ENCODE measurements around the gene EFNA3. TPM values are rescaled to one million over a fixed set of nuclear protein-coding genes. Genes with fewer than 3 reads are reported as not detected.

Gene EFNA3
- total RNA-seq, 4 donors from 2014 or later, result 0.91 to 1.7 (median 1.7) TPM; not detected in 1

DNA sequence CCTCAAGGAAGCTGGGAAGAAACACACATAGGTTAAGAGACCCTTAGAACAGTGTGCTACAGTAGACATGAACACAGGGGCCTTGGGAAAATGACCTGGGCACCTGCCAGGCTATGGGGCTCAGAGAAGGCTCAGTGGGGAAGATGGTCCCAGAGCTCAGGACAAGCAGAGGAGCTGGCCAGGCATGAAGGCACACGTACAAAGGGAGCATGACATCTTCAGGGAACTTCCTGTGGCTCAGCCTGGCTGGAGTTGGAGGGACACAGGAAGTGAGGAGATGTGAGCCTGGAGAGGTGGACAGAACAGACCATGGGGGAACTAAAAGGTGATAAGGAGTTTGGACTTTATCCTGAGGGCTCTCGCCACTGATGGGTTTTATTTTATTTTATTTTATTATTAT, 53.2 kb downstream of the EFNA3 start:
- peak overlapping the region; percentile 85 to 97 (median 89) for H3K27ac ChIP-seq (replicated peaks in 1 of 4)
- WGBS, result 65% methylated on average over 2 of the region's 2 CpGs
- no peaks in the 10 kb centered on the region for H3K9me3 ChIP-seq
- TF ChIP-seq POLR2AphosphoS5 (IDR thresholded peaks at IDR 0.05) (no peak), POLR2A (IDR thresholded peaks at IDR 0.05; ENCODE audit: low read depth) (no peak), EP300 (IDR thresholded peaks at IDR 0.05) (no peak)
- TF ChIP-seq, protein P1, sequence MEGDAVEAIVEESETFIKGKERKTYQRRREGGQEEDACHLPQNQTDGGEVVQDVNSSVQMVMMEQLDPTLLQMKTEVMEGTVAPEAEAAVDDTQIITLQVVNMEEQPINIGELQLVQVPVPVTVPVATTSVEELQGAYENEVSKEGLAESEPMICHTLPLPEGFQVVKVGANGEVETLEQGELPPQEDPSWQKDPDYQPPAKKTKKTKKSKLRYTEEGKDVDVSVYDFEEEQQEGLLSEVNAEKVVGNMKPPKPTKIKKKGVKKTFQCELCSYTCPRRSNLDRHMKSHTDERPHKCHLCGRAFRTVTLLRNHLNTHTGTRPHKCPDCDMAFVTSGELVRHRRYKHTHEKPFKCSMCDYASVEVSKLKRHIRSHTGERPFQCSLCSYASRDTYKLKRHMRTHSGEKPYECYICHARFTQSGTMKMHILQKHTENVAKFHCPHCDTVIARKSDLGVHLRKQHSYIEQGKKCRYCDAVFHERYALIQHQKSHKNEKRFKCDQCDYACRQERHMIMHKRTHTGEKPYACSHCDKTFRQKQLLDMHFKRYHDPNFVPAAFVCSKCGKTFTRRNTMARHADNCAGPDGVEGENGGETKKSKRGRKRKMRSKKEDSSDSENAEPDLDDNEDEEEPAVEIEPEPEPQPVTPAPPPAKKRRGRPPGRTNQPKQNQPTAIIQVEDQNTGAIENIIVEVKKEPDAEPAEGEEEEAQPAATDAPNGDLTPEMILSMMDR (IDR thresholded peaks at IDR 0.05), result no peak
- peaks cover 68 to 90% (median 87%) of the 10 kb centered on the region in 4 donors for H3K4me1 ChIP-seq
- intact Hi-C loops (cut with DNase I), result no loop called here
- peaks cover 16 to 43% (median 36%) of the 10 kb centered on the region in 4 donors for H3K36me3 ChIP-seq
- H3K4me3 ChIP-seq, result no peak overlapping the region
- no peaks in the 10 kb centered on the region for H3K27me3 ChIP-seq
- DNase-seq (ENCODE audit: extremely low spot score), result no peak

DNA sequence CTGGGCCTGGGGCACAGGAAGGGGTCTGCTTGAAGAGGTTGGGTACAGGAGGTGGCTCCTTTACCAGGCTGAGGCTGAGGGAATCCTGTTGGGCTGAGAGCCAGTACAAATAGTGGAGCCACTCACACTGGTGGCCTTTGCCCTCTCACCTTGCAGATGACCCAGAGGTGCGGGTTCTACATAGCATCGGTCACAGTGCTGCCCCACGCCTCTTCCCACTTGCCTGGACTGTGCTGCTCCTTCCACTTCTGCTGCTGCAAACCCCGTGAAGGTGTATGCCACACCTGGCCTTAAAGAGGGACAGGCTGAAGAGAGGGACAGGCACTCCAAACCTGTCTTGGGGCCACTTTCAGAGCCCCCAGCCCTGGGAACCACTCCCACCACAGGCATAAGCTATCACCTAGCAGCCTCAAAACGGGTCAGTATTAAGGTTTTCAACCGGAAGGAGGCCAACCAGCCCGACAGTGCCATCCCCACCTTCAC, 55.2 kb downstream of the EFNA3 start:
- intact Hi-C loops (cut with DNase I), result no loop called here
- no peak for DNase-seq (ENCODE audit: extremely low spot score)
- H3K36me3 ChIP-seq, result peaks cover 16 to 52% (median 46%) of the 10 kb centered on the region in 4 donors
- peaks cover 75 to 92% (median 88%) of the 10 kb centered on the region in 4 donors for H3K4me1 ChIP-seq
- 73% methylated on average over 3 of the region's 7 CpGs for WGBS
- peak overlapping the region; percentile 93 to 99 (median 96) for H3K27ac ChIP-seq (replicated peaks in 1 of 4)
- H3K4me3 ChIP-seq, result no peak overlapping the region
- no peaks in the 10 kb centered on the region for H3K27me3 ChIP-seq
- H3K9me3 ChIP-seq, result no peaks in the 10 kb centered on the region
- TF ChIP-seq POLR2AphosphoS5 (IDR thresholded peaks at IDR 0.05) (no peak), POLR2A (IDR thresholded peaks at IDR 0.05; ENCODE audit: low read depth) (no peak), EP300 (IDR thresholded peaks at IDR 0.05) (no peak)
- TF ChIP-seq, protein P1 (IDR thresholded peaks at IDR 0.05), result no peak

DNA sequence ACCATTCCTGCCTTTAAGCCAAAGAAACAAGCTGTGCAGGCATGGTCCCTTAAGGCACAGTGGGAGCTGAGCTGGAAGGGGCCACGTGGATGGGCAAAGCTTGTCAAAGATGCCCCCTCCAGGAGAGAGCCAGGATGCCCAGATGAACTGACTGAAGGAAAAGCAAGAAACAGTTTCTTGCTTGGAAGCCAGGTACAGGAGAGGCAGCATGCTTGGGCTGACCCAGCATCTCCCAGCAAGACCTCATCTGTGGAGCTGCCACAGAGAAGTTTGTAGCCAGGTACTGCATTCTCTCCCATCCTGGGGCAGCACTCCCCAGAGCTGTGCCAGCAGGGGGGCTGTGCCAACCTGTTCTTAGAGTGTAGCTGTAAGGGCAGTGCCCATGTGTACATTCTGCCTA, 55.7 kb downstream of the EFNA3 start:
- H3K27ac ChIP-seq (replicated peaks in 1 of 4), result peak overlapping the region; percentile 93 to 99 (median 96)
- no peaks in the 10 kb centered on the region for H3K9me3 ChIP-seq
- 50% methylated on average over 1 of the region's 1 CpG for WGBS
- no peaks in the 10 kb centered on the region for H3K27me3 ChIP-seq
- intact Hi-C loops (cut with DNase I), result no loop called here
- no peak for TF ChIP-seq POLR2AphosphoS5 (IDR thresholded peaks at IDR 0.05)
- no peak for DNase-seq (ENCODE audit: extremely low spot score)
- H3K36me3 ChIP-seq, result peaks cover 16 to 52% (median 46%) of the 10 kb centered on the region in 4 donors
- peak overlapping the region in 2 of 4 donors; percentile 75 to 81 for H3K4me3 ChIP-seq
- peaks cover 76 to 92% (median 88%) of the 10 kb centered on the region in 4 donors for H3K4me1 ChIP-seq

DNA sequence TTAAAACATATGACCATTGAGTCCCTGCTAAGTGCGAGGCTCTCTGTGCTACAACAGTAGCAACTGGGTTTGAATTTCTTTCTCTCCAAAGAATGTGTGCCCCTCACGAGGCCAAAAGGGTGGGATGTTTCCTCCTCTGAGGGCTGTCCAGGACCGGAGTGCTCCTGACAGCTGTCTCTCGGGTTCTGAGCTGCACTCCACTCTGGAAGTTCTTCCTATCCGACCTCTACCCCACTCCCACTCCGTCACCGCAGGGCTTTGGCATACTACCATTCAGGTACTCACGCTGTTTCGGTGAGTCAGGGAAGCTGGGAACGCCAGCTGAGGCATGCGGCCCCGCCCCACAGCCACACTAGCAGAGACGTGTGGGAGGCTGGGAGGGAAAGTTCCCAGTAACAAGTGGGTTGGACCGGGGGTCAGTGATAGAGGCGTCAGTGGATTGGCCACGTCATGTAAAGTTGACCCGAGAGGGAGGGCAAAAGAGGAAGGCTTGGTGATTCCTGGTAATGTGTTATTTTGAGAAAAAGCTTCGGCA, 56.3 kb downstream of the EFNA3 start:
- peak overlapping the region; percentile 93 to 99 (median 96) for H3K27ac ChIP-seq (replicated peaks in 1 of 4)
- intact Hi-C loops (cut with DNase I), result no loop called here
- TF ChIP-seq EP300 (IDR thresholded peaks at IDR 0.05), result peak; percentile 63
- TF ChIP-seq POLR2A (IDR thresholded peaks at IDR 0.05; ENCODE audit: low read depth), result no peak
- TF ChIP-seq, protein P1 (IDR thresholded peaks at IDR 0.05), result no peak
- peak in 1 of 2 donors; percentile 83 for TF ChIP-seq POLR2AphosphoS5 (IDR thresholded peaks at IDR 0.05)
- no peaks in the 10 kb centered on the region for H3K9me3 ChIP-seq
- peaks cover 75 to 92% (median 87%) of the 10 kb centered on the region in 4 donors for H3K4me1 ChIP-seq
- no peaks in the 10 kb centered on the region for H3K27me3 ChIP-seq
- WGBS, result 3% methylated on average over 18 of the region's 18 CpGs
- H3K36me3 ChIP-seq, result peaks cover 16 to 52% (median 46%) of the 10 kb centered on the region in 4 donors
- DNase-seq (ENCODE audit: extremely low spot score), result peak; percentile 96
- peak overlapping the region; percentile 72 to 81 (median 76) for H3K4me3 ChIP-seq

DNA sequence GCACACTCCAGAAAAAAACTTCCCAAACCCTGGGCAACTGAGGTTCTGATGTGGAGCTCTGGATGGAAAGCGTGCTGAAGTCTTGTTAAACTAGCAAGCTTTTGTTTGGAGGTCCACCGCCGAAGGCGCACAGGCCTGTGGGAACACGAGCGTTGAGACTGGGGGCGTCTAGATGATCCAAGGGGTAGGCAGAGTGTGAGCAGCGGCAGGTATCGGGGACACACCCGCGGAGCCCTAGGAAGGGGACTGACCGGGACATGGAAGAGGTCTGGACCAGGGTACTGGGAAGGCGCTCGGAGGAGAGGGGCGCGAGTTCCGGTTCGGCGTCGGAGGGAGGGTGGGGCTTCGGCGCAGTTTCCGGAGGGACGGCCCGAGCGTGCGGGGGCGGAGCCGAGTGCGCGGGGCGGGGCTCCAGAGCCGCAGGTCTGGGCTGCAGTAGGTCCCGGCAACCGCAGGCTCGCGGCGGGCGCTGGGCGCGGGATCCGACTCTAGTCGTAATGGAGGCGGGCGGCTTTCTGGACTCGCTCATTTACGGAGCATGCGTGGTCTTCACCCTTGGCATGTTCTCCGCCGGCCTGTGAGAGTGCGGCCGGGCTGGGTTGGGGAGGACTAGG, 56.9 kb downstream of the EFNA3 start, which contains the start of gene SLC50A1:
TSS of gene SLC50A1 (plus strand) at position 438 of the 614 bp plus-strand sequence. CDS start at position 498, 60 bp downstream.
- Histone ChIP-seq H3K27ac (replicated peaks in 1 of 4) (peak within 1 kb of the TSS; percentile 93 to 99 (median 96)), H3K4me3 (peak within 1 kb of the TSS; percentile 72 to 81 (median 76)), H3K9me3 (no peaks in the 10 kb centered on the region), H3K27me3 (no peaks in the 10 kb centered on the region), H3K4me1 (peaks cover 71 to 89% (median 83%) of the 10 kb centered on the region in 4 donors), H3K36me3 (peaks cover 16 to 52% (median 46%) of the 10 kb centered on the region in 4 donors)
- intact Hi-C loops (cut with DNase I), result no loop called here
- under 1% methylated on average over 28 of the region's 52 CpGs for WGBS
- TF ChIP-seq POLR2A (IDR thresholded peaks at IDR 0.05; ENCODE audit: low read depth) (peak; percentile 84), POLR2AphosphoS5 (IDR thresholded peaks at IDR 0.05) (peak; percentile 90 to 97), EP300 (IDR thresholded peaks at IDR 0.05) (no peak)
- TF ChIP-seq, protein P1 (IDR thresholded peaks at IDR 0.05), result peak; percentile 24 to 72 (median 46)
- DNase-seq (ENCODE audit: extremely low spot score), result peak; percentile 99

Data from esophagus muscularis mucosa (tissue), 4 donors.